Measurements from ENCODE around the gene RHBDD3. TPM values are rescaled to one million over a fixed set of nuclear protein-coding genes. Genes with fewer than 3 reads are reported as not detected.

RHBDD3 gene
- total RNA-seq, 1 donor from 2014 or later, result 35.6 TPM

DNA sequence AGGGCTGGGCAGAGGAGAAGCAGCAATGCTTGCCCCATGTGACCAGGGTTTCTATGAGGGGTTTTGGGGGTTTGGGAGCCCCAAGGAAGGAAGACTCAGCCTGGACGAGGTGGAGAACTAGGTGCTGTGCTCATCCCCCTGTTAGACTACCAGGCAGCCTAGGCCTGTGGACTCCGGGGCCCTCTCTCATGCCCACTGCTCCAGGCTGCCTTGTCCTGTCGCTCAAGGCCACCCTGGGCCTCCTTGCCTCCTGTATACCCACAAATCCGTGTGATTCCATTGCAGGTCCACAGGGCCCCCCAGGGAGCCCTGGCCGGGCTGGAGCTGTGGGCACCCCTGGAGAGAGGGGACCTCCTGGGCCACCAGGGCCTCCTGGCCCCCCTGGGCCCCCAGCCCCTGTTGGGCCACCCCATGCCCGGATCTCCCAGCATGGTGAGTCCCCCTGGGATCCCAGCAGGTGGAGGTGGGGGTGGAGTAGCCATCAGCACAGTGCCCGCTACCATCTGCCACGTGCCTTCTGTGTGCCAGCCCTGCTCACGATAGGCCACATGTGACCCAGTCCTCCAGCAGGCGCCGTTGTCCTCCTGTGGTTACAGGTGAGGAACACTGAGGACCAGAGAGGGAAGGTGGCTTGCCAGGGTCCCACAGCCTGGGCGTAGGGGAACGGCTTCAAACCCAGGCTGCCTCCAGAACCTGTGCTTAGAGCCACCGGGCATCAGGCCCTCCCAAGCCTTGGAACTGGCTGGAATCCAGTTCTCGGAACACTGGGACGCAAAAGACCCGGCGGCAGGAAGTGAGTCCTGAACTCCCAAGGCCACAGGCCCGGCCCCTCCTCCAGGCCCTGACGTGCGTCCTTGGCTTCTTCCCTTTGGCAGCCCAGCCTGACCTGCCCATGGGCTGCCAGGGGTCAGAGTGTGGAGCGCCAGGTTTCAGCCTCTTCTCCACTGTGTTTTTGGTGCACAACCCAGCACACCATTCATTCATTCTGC, 35.5 kb downstream of the RHBDD3 start:
- Histone ChIP-seq H3K4me2 (ENCODE audit: low read length) (no peak overlapping the region), H3K4me1 (ENCODE audit: insufficient read depth, low read length) (no peaks in the 10 kb centered on the region), H4K20me1 (ENCODE audit: insufficient read depth, low read length) (no peaks in the 10 kb centered on the region), H3K4me3 (ENCODE audit: insufficient read depth, low read depth, low read length) (no peak overlapping the region), H3K27ac (ENCODE audit: low read depth, low read length) (no peak overlapping the region), H3K9ac (ENCODE audit: low read length) (no peak overlapping the region), H2AFZ (ENCODE audit: low read depth, low read length) (no peak overlapping the region), H3K9me3 (ENCODE audit: insufficient read depth, low read depth, low read length) (peaks cover 5% of the 10 kb centered on the region), H3K27me3 (ENCODE audit: insufficient read depth, low read length) (no peaks in the 10 kb centered on the region), H3K36me3 (ENCODE audit: insufficient read depth, low read length) (no peaks in the 10 kb centered on the region), H3K79me2 (ENCODE audit: insufficient read depth, low read length) (no peaks in the 10 kb centered on the region)
- FAIRE-seq, result no peak
- peaks cover 5% of the 10 kb centered on the region for H3K9me3 Mint-ChIP-seq (ENCODE audit: unreplicated experiment)
- peaks cover 6% of the 10 kb centered on the region for H3K27me3 Mint-ChIP-seq (ENCODE audit: low read depth, unreplicated experiment)
- H3K4me1 Mint-ChIP-seq (ENCODE audit: low read depth, unreplicated experiment), result no peaks in the 10 kb centered on the region
- no peak for TF ChIP-seq EZH2 (IDR thresholded peaks at IDR 0.05; ENCODE audit: insufficient read depth, low read length)
- H3K27ac Mint-ChIP-seq (ENCODE audit: unreplicated experiment), result no peak overlapping the region
- H3K36me3 Mint-ChIP-seq (ENCODE audit: low read depth, unreplicated experiment), result peaks cover 2% of the 10 kb centered on the region
- H3K4me3 Mint-ChIP-seq (ENCODE audit: unreplicated experiment), result no peak overlapping the region
- DNase-seq (ENCODE audit: low read depth), result no peak

DNA sequence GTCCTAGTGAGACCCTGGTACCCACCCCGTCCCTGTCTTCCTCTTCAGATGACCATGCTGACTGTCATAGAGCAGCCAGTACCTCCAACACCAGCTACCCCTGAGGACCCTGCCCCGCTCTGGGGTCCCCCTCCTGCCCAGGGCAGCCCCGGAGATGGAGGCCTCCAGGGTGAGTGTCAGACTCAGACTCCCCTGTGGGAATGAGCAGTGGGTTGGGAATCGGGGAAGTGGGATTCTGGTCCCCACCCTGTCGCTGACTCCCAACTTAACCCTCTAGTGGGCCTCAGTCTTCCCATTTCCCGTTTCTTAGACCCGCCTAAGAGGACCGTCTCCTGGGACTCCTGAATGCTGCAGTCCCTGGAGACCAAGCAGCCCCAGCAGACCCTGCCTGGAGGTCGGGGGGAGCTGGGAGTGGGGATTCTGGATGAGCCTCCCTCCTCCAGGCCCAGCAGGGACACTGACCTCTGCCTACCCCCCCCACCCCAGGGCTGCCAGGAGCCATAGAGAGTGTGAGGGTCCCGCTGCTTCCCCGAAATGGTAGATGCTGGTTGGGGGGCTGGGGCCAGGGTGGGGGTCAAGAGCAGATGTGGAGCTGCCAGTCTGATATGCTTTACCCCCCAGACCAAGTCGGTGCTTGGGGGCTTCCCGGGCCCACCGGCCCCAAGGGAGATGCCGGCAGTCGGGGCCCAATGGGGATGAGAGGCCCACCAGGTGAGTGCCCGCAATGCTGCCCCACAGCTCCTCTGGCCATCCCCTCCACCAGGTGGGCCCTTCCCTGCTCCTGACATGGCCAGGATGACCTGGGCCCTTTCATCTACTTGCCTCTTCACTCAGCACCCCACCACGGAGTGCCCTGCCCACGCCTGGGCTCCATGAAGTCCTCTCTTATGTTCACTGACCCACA, 36.6 kb downstream of the RHBDD3 start:
- DNase-seq (ENCODE audit: low read depth) (no peak), FAIRE-seq (no peak)
- H3K9me3 ChIP-seq (ENCODE audit: insufficient read depth, low read depth, low read length), result peaks cover 5% of the 10 kb centered on the region
- H3K4me2 ChIP-seq (ENCODE audit: low read length), result no peak overlapping the region
- H3K36me3 Mint-ChIP-seq (ENCODE audit: low read depth, unreplicated experiment), result peaks cover 2% of the 10 kb centered on the region
- no peak overlapping the region for H3K4me3 Mint-ChIP-seq (ENCODE audit: unreplicated experiment)
- TF ChIP-seq EZH2 (IDR thresholded peaks at IDR 0.05; ENCODE audit: insufficient read depth, low read length), result no peak
- TF ChIP-seq, protein P1, sequence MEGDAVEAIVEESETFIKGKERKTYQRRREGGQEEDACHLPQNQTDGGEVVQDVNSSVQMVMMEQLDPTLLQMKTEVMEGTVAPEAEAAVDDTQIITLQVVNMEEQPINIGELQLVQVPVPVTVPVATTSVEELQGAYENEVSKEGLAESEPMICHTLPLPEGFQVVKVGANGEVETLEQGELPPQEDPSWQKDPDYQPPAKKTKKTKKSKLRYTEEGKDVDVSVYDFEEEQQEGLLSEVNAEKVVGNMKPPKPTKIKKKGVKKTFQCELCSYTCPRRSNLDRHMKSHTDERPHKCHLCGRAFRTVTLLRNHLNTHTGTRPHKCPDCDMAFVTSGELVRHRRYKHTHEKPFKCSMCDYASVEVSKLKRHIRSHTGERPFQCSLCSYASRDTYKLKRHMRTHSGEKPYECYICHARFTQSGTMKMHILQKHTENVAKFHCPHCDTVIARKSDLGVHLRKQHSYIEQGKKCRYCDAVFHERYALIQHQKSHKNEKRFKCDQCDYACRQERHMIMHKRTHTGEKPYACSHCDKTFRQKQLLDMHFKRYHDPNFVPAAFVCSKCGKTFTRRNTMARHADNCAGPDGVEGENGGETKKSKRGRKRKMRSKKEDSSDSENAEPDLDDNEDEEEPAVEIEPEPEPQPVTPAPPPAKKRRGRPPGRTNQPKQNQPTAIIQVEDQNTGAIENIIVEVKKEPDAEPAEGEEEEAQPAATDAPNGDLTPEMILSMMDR (IDR thresholded peaks at IDR 0.05; ENCODE audit: insufficient read depth, low read depth, low read length), result no peak
- H3K9me3 Mint-ChIP-seq (ENCODE audit: unreplicated experiment), result peaks cover 5% of the 10 kb centered on the region
- no peak overlapping the region for H2AFZ ChIP-seq (ENCODE audit: low read depth, low read length)
- no peak overlapping the region for H3K9ac ChIP-seq (ENCODE audit: low read length)
- no peaks in the 10 kb centered on the region for H3K36me3 ChIP-seq (ENCODE audit: insufficient read depth, low read length)
- H3K4me1 Mint-ChIP-seq (ENCODE audit: low read depth, unreplicated experiment), result no peaks in the 10 kb centered on the region
- no peak overlapping the region for H3K27ac Mint-ChIP-seq (ENCODE audit: unreplicated experiment)
- H3K4me1 ChIP-seq (ENCODE audit: insufficient read depth, low read length), result no peaks in the 10 kb centered on the region
- no peaks in the 10 kb centered on the region for H3K27me3 ChIP-seq (ENCODE audit: insufficient read depth, low read length)
- H3K4me3 ChIP-seq (ENCODE audit: insufficient read depth, low read depth, low read length), result no peak overlapping the region
- H3K27me3 Mint-ChIP-seq (ENCODE audit: low read depth, unreplicated experiment), result peaks cover 12% of the 10 kb centered on the region
- H4K20me1 ChIP-seq (ENCODE audit: insufficient read depth, low read length), result no peaks in the 10 kb centered on the region
- no peaks in the 10 kb centered on the region for H3K79me2 ChIP-seq (ENCODE audit: insufficient read depth, low read length)
- H3K27ac ChIP-seq (ENCODE audit: low read depth, low read length), result no peak overlapping the region

- Histone ChIP-seq H3K27ac (ENCODE audit: low read depth, low read length) (no peak overlapping the region), H3K36me3 (ENCODE audit: insufficient read depth, low read length) (no peaks in the 10 kb centered on the region), H3K27me3 (ENCODE audit: insufficient read depth, low read length) (no peaks in the 10 kb centered on the region), H3K4me3 (ENCODE audit: insufficient read depth, low read depth, low read length) (no peak overlapping the region), H3K4me1 (ENCODE audit: insufficient read depth, low read length) (no peaks in the 10 kb centered on the region), H3K9ac (ENCODE audit: low read length) (no peak overlapping the region), H3K79me2 (ENCODE audit: insufficient read depth, low read length) (no peaks in the 10 kb centered on the region), H3K4me2 (ENCODE audit: low read length) (no peak overlapping the region), H4K20me1 (ENCODE audit: insufficient read depth, low read length) (no peaks in the 10 kb centered on the region), H2AFZ (ENCODE audit: low read depth, low read length) (no peak overlapping the region), H3K9me3 (ENCODE audit: insufficient read depth, low read depth, low read length) (no peaks in the 10 kb centered on the region)
- peaks cover 23% of the 10 kb centered on the region for H3K27me3 Mint-ChIP-seq (ENCODE audit: low read depth, unreplicated experiment)
- no peak overlapping the region for H3K4me3 Mint-ChIP-seq (ENCODE audit: unreplicated experiment)
- DNase-seq (ENCODE audit: low read depth) (no peak), FAIRE-seq (no peak)
- no peaks in the 10 kb centered on the region for H3K9me3 Mint-ChIP-seq (ENCODE audit: unreplicated experiment)
- TF ChIP-seq EZH2 (IDR thresholded peaks at IDR 0.05; ENCODE audit: insufficient read depth, low read length), result no peak
- TF ChIP-seq, protein P1 (IDR thresholded peaks at IDR 0.05; ENCODE audit: insufficient read depth, low read depth, low read length), result no peak
- no peaks in the 10 kb centered on the region for H3K36me3 Mint-ChIP-seq (ENCODE audit: low read depth, unreplicated experiment)
- no peak overlapping the region for H3K27ac Mint-ChIP-seq (ENCODE audit: unreplicated experiment)
- peaks cover 4% of the 10 kb centered on the region for H3K4me1 Mint-ChIP-seq (ENCODE audit: low read depth, unreplicated experiment)
These were observed 41.3 kb downstream of the RHBDD3 start for GRCh38 chr22:29226351-29226981.
